Hepatocyte (in vitro differentiated cells): ENCODE data around the gene CFAP92. TPM values are rescaled to one million over a fixed set of nuclear protein-coding genes. Genes with fewer than 3 reads are reported as not detected.

Experiments
- DNase-seq: peaks from one replicate; pipeline ENCODE4 v3.0.0-alpha.2; 2016; ENCODE audit warnings: low spot score
- H2AFZ ChIP-seq: fragments of 200-600 bp; sonication (generic); 2 replicates; pipeline ENCODE4 v1.6.0; 2016; ENCODE audit warnings: antibody characterized with exemption, mild to moderate bottlenecking
- H3K27ac ChIP-seq: fragments of 200-600 bp; sonication (generic); 2 replicates; pipeline ENCODE4 v1.5.1; 2016; ENCODE audit warnings: mild to moderate bottlenecking
- H3K27me3 ChIP-seq: fragments of 200-600 bp; sonication (generic); 2 replicates; pipeline ENCODE4 v1.6.1; 2016
- H3K36me3 ChIP-seq: fragments of 200-600 bp; sonication (generic); replicated peaks from 2 replicates; pipeline ENCODE4 v1.5.1; 2016; ENCODE audit warnings: low read depth; ENCODE audit not compliant: insufficient read depth
- H3K4me1 ChIP-seq: fragments of 200-600 bp; sonication (generic); 2 replicates; pipeline ENCODE4 v1.5.1; 2016; ENCODE audit warnings: mild to moderate bottlenecking, moderate library complexity; ENCODE audit not compliant: insufficient read depth
- H3K4me2 ChIP-seq: fragments of 200-600 bp; sonication (generic); 2 replicates; pipeline ENCODE4 v1.6.0; 2016
- H3K4me3 ChIP-seq: fragments of 200-600 bp; sonication (generic); 2 replicates; pipeline ENCODE4 v1.5.1; 2016; ENCODE audit warnings: mild to moderate bottlenecking
- H3K79me2 ChIP-seq: fragments of 200-600 bp; sonication (generic); 2 replicates; pipeline ENCODE4 v1.6.0; 2017; ENCODE audit warnings: mild to moderate bottlenecking
- H3K9me2 ChIP-seq: fragments of 200-600 bp; sonication (generic); replicated peaks from 2 replicates; pipeline ENCODE4 v1.6.0; 2017; ENCODE audit warnings: mild to moderate bottlenecking; ENCODE audit not compliant: insufficient read depth
- H3K9me3 ChIP-seq: fragments of 200-600 bp; sonication (generic); 2 replicates; pipeline ENCODE4 v1.5.1; 2016; ENCODE audit warnings: low read depth, mild to moderate bottlenecking
- H4K20me1 ChIP-seq: fragments of 200-600 bp; sonication (generic); 2 replicates; pipeline ENCODE4 v1.6.0; 2016; ENCODE audit warnings: mild to moderate bottlenecking; ENCODE audit not compliant: insufficient read depth, poor library complexity, severe bottlenecking
- EZH2 ChIP-seq: fragments of 200-600 bp; sonication (generic); IDR thresholded peaks from 2 replicates; pipeline ENCODE4 v1.6.1; 2016; ENCODE audit warnings: antibody characterized with exemption, mild to moderate bottlenecking, borderline replicate concordance
- EZH2phosphoT487 ChIP-seq: fragments of 200-600 bp; sonication (generic); IDR thresholded peaks from one replicate; pipeline ENCODE4 v1.6.1; 2018; ENCODE audit warnings: antibody characterized with exemption, mild to moderate bottlenecking, low read depth, moderate library complexity; ENCODE audit not compliant: unreplicated experiment, severe bottlenecking
- WGBS: methylation state at CpG from one replicate; pipeline ENCODE4 v1.1.6; 2016; ENCODE audit warnings: low lambda C conversion rate; ENCODE audit errors: missing lambda C conversion rate; 5-methylcytosine and 5-hydroxymethylcytosine counted together
- polyA plus RNA-seq: library from polyadenylated mRNA; unstranded; fragments of >200 nt; fragmentation: Nextera tagmentation; extraction: Ambion mirVana; gene quantifications from 2 replicates; pipeline ENCODE4 v1.2.1, GENCODE V29; 2016
- total RNA-seq: library from RNA; depleted of rRNA; stranded (reverse); fragments of >200 nt; gene quantifications from 2 replicates; pipeline ENCODE4 v1.2.3, GENCODE V29; 2014
- TF ChIP-seq, protein P1 (sequence below): fragments of 200-600 bp; sonication (generic); IDR thresholded peaks from 2 replicates; pipeline ENCODE4 v1.5.1; 2016; ENCODE audit warnings: antibody characterized with exemption, mild to moderate bottlenecking; ENCODE audit not compliant: poor library complexity

The CFAP92 gene
- total and polyA plus RNA-seq, 2 experiments from 2014 or later: 0.17 to 0.35 TPM

DNA sequence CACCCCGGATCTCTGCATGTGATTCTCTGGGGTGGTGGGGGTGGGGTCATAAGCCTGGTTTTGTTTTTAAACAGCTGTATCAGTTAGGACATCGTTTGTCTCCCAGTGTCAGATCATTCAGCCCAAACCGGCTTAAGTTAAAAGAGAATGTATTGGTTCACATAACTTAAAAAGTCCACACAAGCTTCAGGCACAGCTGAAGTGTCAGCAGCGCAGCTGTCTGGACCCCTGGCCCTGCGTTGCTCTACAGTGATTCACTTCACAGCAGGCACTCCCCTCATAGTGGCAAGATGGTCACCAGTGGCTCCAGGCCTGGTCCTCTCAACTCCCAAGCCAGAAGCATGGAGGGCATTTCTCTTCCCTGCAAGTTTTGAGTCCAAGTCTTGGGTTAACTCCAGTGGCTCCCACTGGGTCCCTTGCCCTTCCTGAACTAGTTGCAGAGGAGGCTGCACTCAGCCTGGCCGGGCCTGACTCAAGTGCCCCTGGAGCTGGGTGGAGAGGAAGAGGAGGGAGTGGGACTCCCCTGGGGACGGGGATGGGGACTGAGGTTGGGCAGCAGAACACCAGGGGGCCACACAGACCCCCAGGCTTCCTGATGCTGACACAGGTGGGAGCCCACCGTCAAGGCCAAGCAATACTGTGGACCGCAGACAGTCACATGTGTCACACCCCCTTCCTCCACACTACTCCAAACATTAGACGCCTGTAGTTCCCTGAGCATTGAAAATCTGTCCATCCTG lies 37.8 kb upstream of the CFAP92 start:
- H3K4me3 ChIP-seq: no peak overlapping the region
- H4K20me1 ChIP-seq: no peaks in the 10 kb centered on the region
- DNase-seq: no peak
- H3K36me3 ChIP-seq: no peaks in the 10 kb centered on the region
- WGBS: 77% methylated on average over 10 of the region's 10 CpGs
- no peaks in the 10 kb centered on the region for H3K9me2 ChIP-seq
- no peak overlapping the region for H3K4me2 ChIP-seq
- H3K79me2 ChIP-seq: no peaks in the 10 kb centered on the region
- peaks cover 2% of the 10 kb centered on the region for H3K4me1 ChIP-seq
- TF ChIP-seq, protein P1, sequence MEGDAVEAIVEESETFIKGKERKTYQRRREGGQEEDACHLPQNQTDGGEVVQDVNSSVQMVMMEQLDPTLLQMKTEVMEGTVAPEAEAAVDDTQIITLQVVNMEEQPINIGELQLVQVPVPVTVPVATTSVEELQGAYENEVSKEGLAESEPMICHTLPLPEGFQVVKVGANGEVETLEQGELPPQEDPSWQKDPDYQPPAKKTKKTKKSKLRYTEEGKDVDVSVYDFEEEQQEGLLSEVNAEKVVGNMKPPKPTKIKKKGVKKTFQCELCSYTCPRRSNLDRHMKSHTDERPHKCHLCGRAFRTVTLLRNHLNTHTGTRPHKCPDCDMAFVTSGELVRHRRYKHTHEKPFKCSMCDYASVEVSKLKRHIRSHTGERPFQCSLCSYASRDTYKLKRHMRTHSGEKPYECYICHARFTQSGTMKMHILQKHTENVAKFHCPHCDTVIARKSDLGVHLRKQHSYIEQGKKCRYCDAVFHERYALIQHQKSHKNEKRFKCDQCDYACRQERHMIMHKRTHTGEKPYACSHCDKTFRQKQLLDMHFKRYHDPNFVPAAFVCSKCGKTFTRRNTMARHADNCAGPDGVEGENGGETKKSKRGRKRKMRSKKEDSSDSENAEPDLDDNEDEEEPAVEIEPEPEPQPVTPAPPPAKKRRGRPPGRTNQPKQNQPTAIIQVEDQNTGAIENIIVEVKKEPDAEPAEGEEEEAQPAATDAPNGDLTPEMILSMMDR: no peak
- no peak for TF ChIP-seq EZH2
- no peak for TF ChIP-seq EZH2phosphoT487
- H2AFZ ChIP-seq: no peak overlapping the region
- H3K27ac ChIP-seq: no peak overlapping the region
- no peaks in the 10 kb centered on the region for H3K27me3 ChIP-seq
- H3K9me3 ChIP-seq: no peaks in the 10 kb centered on the region

DNA sequence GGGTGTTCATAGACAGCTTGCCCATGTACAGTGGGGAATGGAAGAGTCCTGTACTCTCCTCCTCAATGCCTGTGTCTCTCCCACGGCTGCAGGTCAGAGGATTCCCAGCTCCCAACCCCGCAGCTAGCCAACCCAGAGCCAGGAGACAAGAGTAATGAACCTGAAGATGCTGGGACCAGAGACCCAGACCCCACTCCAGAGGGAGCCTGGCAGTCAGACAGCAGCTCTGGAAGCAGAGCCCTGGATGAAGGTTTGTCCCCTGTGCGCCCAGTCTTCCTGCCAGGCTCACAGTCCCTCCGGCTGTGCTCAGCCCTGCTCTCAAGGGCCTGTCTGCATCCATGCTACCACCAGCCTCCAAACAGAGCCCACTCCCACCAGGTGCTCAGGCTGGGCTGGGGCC lies 36.7 kb upstream of the CFAP92 start:
- Histone ChIP-seq H3K4me1 (peaks cover 4% of the 10 kb centered on the region), H3K4me2 (no peak overlapping the region), H3K27me3 (no peaks in the 10 kb centered on the region), H4K20me1 (no peaks in the 10 kb centered on the region), H2AFZ (no peak overlapping the region), H3K9me3 (no peaks in the 10 kb centered on the region), H3K79me2 (no peaks in the 10 kb centered on the region), H3K27ac (no peak overlapping the region), H3K4me3 (no peak overlapping the region), H3K9me2 (no peaks in the 10 kb centered on the region), H3K36me3 (no peaks in the 10 kb centered on the region)
- TF ChIP-seq, protein P1: no peak
- DNase-seq: no peak
- WGBS: 93% methylated on average over 4 of the region's 4 CpGs

DNA sequence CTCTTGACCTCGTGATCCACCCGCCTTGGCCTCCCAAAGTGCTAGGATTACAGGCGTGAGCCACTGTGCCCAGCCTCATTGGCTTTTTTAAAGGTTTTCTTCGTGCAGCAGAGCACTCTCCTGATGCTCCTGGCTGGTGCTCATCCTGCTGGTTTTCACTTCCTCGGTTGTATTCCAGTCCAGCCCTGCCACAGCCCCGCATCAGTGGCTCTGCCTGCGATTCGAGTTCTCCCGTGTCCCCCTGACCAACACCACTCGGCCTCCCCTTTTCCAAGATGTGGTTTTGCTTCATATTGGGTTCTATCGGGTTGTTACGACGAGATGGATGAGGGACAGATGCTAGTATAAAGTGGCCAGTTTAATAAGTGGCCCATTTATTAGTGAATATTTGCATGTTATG lies 35.0 kb upstream of the CFAP92 start:
- 88% methylated on average over 13 of the region's 13 CpGs for WGBS
- Histone ChIP-seq H3K4me3 (no peak overlapping the region), H4K20me1 (no peaks in the 10 kb centered on the region), H3K27ac (no peak overlapping the region), H3K27me3 (no peaks in the 10 kb centered on the region), H2AFZ (no peak overlapping the region), H3K4me1 (peaks cover 4% of the 10 kb centered on the region), H3K36me3 (no peaks in the 10 kb centered on the region), H3K79me2 (no peaks in the 10 kb centered on the region), H3K9me3 (no peaks in the 10 kb centered on the region), H3K4me2 (no peak overlapping the region), H3K9me2 (no peaks in the 10 kb centered on the region)
- TF ChIP-seq EZH2phosphoT487 (no peak), EZH2 (no peak)
- TF ChIP-seq, protein P1: no peak
- DNase-seq: no peak

DNA sequence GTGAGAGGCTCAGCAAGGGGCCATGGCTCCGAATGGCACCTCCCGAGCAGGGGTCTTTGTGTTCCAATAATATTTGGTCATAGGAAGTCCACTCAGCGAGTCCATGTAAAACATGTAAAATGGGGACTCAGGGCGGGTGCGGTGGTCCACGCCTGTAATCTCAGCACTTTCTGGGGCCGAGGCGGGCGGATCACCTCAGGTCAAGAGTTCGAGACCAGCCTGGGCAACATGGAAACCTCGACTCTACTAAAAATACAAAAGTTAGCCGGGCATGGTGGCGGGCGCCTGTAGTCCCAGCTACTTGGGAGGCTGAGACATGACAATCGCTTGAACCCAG lies 33.6 kb upstream of the CFAP92 start:
- no peaks in the 10 kb centered on the region for H3K27me3 ChIP-seq
- WGBS: 89% methylated on average over 15 of the region's 15 CpGs
- H2AFZ ChIP-seq: peak overlapping the region; percentile 56
- TF ChIP-seq, protein P1: no peak
- TF ChIP-seq EZH2phosphoT487 (no peak), EZH2 (no peak)
- H3K9me2 ChIP-seq: no peaks in the 10 kb centered on the region
- no peaks in the 10 kb centered on the region for H3K79me2 ChIP-seq
- no peak for DNase-seq
- H3K36me3 ChIP-seq: no peaks in the 10 kb centered on the region
- H3K9me3 ChIP-seq: no peaks in the 10 kb centered on the region
- H3K4me3 ChIP-seq: no peak overlapping the region
- H3K27ac ChIP-seq: no peak overlapping the region
- H3K4me2 ChIP-seq: peak overlapping the region; percentile 93
- H4K20me1 ChIP-seq: no peaks in the 10 kb centered on the region
- peaks cover 4% of the 10 kb centered on the region for H3K4me1 ChIP-seq
